Nephron progenitor cell (in vitro differentiated cells): ENCODE data around the gene PARP16.

ENCODE experiments used
- DNase-seq: peaks from one replicate; pipeline ENCODE4 v3.0.0; 2021
- H3K27ac Mint-ChIP-seq: 2 replicates; pipeline ENCODE4 v1.8.0; 2021; ENCODE audit warnings: mild to moderate bottlenecking, moderate library complexity, mixed read lengths
- H3K27me3 Mint-ChIP-seq: 2 replicates; pipeline ENCODE4 v1.8.0; 2021; ENCODE audit warnings: mild to moderate bottlenecking, low read depth, mixed read lengths; ENCODE audit not compliant: poor library complexity
- H3K36me3 Mint-ChIP-seq: 2 replicates; pipeline ENCODE4 v1.8.0; 2021; ENCODE audit warnings: low read depth, mixed read lengths
- H3K4me1 Mint-ChIP-seq: 2 replicates; pipeline ENCODE4 v1.8.0; 2021; ENCODE audit warnings: mixed read lengths
- H3K4me3 Mint-ChIP-seq: 2 replicates; pipeline ENCODE4 v1.8.0; 2021; ENCODE audit warnings: mild to moderate bottlenecking, moderate library complexity, mixed read lengths
- H3K9me3 Mint-ChIP-seq: 2 replicates; pipeline ENCODE4 v1.8.0; 2021; ENCODE audit warnings: mild to moderate bottlenecking, moderate library complexity, mixed read lengths
- CTCF ChIP-seq: fragments of 200-600 bp; sonication (generic); IDR thresholded peaks from 2 replicates; pipeline ENCODE4 v1.5.0; 2021; ENCODE audit warnings: antibody characterized with exemption

The PARP16 gene

DNA sequence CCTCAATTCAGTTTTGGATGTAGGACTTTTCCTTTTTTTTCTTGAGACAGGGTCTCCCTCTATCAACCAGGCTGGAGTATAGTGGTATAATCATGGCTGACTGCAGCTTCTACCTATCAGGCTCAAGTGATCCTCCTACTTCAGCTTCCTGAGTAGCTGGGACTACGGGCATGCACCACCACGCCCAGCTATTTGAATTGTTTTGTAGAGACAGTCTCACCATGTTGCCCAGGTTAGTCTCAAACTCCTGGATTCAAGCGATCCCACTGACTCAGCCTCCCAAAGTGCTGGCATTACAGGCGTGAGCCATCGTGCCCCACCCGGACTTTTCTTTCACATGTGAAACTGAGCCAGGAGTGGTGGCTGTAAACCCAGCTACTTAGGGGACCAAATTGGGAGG is 21.3 kb upstream of the PARP16 start:
- H3K36me3 Mint-ChIP-seq = no peaks in the 10 kb centered on the region

GRCh38 chr15:65306551-65306950 is 19.9 kb upstream of the PARP16 start:
- no peak for DNase-seq
- H3K27me3 Mint-ChIP-seq = peaks cover 6% of the 10 kb centered on the region
- peaks cover 48% of the 10 kb centered on the region for H3K4me1 Mint-ChIP-seq
- H3K4me3 Mint-ChIP-seq = no peak overlapping the region
- no peak overlapping the region for H3K27ac Mint-ChIP-seq
- TF ChIP-seq CTCF = no peak
- no peaks in the 10 kb centered on the region for H3K9me3 Mint-ChIP-seq
- no peaks in the 10 kb centered on the region for H3K36me3 Mint-ChIP-seq

More for the DNA sequence above, 21.3 kb upstream of the PARP16 start:
- Mint-ChIP-seq H3K4me3 (no peak overlapping the region), H3K4me1 (peaks cover 51% of the 10 kb centered on the region), H3K27me3 (peaks cover 3% of the 10 kb centered on the region), H3K9me3 (no peaks in the 10 kb centered on the region), H3K27ac (no peak overlapping the region)
- TF ChIP-seq CTCF = no peak
- no peak for DNase-seq

- Mint-ChIP-seq H3K36me3 (no peaks in the 10 kb centered on the region), H3K27ac (no peak overlapping the region), H3K27me3 (peaks cover 8% of the 10 kb centered on the region), H3K9me3 (no peaks in the 10 kb centered on the region), H3K4me1 (peaks cover 44% of the 10 kb centered on the region), H3K4me3 (no peak overlapping the region)
- no peak for DNase-seq
- no peak for TF ChIP-seq CTCF
Measured at GRCh38 chr15:65305776-65306175, 19.1 kb upstream of the PARP16 start.

GRCh38 chr15:65305150-65305758 is 18.6 kb upstream of the PARP16 start:
- peaks cover 44% of the 10 kb centered on the region for H3K4me1 Mint-ChIP-seq
- no peaks in the 10 kb centered on the region for H3K9me3 Mint-ChIP-seq
- TF ChIP-seq CTCF = no peak
- peaks cover 8% of the 10 kb centered on the region for H3K27me3 Mint-ChIP-seq
- DNase-seq = no peak
- peak overlapping the region; percentile 100 for H3K27ac Mint-ChIP-seq
- H3K36me3 Mint-ChIP-seq = no peaks in the 10 kb centered on the region
- H3K4me3 Mint-ChIP-seq = no peak overlapping the region

DNA sequence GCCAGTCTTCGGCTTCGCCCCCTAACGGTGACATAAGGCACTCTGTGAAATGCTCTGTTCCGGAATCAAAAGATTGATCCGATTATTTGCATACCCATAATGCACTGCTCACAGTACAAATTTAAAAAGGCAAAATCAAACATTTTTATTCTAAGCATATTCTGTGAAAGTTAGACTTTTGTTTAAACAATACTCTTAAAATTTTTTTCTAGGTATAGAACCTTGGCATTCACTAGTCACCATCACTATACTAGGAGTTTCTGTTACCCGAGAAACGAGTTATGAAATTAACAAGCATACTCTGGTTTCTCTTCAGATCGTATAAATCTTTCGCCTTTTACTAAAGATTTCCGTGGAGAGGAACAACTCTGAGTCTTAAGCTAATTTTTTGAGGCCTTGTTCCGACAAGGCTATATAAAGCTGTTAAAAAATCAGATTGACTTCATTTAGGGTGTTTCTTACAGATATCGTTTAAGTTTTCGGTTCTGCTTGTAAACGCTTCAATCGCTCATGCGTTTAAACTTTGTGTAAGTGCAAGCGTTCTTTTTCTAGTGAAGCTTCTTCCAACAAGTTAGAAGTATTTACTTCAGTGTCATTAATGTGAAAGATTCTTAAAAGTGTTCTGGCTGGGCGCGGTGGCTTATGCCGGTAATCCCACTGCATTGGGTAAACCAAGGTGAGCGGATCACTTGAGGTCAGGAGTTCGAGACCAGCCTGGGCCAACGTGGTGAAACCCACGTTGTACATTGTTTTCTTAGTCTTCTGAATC is 17.9 kb upstream of the PARP16 start, which contains the start of gene RNU5B-1:
RNU5B-1 (plus strand) TSS at position 297 of the 769 bp plus-strand sequence.
- no peaks in the 10 kb centered on the region for H3K36me3 Mint-ChIP-seq
- peak within 1 kb of the TSS; percentile 84 for H3K4me3 Mint-ChIP-seq
- peaks cover 44% of the 10 kb centered on the region for H3K4me1 Mint-ChIP-seq
- H3K9me3 Mint-ChIP-seq = no peaks in the 10 kb centered on the region
- H3K27me3 Mint-ChIP-seq = peaks cover 8% of the 10 kb centered on the region
- TF ChIP-seq CTCF = peak; percentile 85
- peak within 1 kb of the TSS; percentile 100 for H3K27ac Mint-ChIP-seq
- DNase-seq = peak; percentile 79
